ENCODE results near the gene HLA-DMA.

DNA sequence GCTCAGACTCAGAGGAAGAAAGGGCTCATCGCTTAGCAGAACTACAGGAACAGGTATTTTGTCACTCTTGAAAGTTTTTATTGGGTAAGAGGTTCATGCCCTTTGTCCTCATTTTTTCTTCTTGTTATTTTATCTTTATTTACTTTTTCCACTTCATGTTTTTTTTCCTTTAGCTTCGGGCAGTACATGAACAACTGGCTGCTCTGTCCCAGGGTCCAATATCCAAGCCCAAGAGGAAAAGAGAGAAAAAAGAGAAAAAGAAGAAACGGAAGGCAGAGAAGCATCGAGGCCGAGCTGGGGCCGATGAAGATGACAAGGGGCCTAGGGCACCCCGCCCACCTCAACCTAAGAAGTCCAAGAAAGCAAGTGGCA lies 25.0 kb upstream of the HLA-DMA start:
- TF ChIP-seq, protein P1, sequence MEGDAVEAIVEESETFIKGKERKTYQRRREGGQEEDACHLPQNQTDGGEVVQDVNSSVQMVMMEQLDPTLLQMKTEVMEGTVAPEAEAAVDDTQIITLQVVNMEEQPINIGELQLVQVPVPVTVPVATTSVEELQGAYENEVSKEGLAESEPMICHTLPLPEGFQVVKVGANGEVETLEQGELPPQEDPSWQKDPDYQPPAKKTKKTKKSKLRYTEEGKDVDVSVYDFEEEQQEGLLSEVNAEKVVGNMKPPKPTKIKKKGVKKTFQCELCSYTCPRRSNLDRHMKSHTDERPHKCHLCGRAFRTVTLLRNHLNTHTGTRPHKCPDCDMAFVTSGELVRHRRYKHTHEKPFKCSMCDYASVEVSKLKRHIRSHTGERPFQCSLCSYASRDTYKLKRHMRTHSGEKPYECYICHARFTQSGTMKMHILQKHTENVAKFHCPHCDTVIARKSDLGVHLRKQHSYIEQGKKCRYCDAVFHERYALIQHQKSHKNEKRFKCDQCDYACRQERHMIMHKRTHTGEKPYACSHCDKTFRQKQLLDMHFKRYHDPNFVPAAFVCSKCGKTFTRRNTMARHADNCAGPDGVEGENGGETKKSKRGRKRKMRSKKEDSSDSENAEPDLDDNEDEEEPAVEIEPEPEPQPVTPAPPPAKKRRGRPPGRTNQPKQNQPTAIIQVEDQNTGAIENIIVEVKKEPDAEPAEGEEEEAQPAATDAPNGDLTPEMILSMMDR (IDR thresholded peaks at IDR 0.05; ENCODE audit: insufficient read depth, low read length, poor library complexity, severe bottlenecking), result no peak
- no peak for TF ChIP-seq EZH2phosphoT487 (conservative IDR thresholded peaks at IDR 0.05; ENCODE audit: low read length)

All from SU-DHL-6 (cell line).